ENCODE results near the gene EXOC6B. TPM values are rescaled to one million over a fixed set of nuclear protein-coding genes. Genes with fewer than 3 reads are reported as not detected.
A peak's percentile ranks its signal among the peaks of the same experiment; 100 is the strongest.

The EXOC6B gene
- total RNA-seq, 1 donor from 2014 or later: 46.1 TPM

DNA sequence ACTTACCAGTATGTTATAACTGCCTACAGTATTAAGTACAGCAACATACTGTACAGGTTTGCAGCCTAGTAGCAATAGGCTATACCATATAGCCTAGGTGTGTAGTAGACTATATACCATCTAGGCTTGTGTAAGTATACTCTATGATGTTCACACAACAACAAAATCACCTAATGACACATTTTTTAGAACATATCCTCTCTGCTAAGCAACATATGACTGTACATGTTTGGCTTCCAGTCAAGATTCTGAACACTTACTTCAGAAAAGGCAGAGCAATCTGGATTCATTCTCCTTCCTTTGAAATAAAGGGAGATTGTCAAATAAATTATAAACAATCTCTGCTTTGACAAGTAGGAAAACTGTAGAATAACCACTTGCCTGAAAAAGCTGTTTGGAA is 81.8 kb downstream of the EXOC6B start:
- Mint-ChIP-seq H3K4me1 (ENCODE audit: unreplicated experiment) (no peaks in the 10 kb centered on the region), H3K27ac (no peak overlapping the region), H3K27me3 (no peaks in the 10 kb centered on the region), H3K4me3 (no peak overlapping the region), H3K9me3 (no peaks in the 10 kb centered on the region), H3K36me3 (no peaks in the 10 kb centered on the region)
- no peak for DNase-seq (ENCODE audit: extremely low spot score, unreplicated experiment)
- TF ChIP-seq, protein P1, sequence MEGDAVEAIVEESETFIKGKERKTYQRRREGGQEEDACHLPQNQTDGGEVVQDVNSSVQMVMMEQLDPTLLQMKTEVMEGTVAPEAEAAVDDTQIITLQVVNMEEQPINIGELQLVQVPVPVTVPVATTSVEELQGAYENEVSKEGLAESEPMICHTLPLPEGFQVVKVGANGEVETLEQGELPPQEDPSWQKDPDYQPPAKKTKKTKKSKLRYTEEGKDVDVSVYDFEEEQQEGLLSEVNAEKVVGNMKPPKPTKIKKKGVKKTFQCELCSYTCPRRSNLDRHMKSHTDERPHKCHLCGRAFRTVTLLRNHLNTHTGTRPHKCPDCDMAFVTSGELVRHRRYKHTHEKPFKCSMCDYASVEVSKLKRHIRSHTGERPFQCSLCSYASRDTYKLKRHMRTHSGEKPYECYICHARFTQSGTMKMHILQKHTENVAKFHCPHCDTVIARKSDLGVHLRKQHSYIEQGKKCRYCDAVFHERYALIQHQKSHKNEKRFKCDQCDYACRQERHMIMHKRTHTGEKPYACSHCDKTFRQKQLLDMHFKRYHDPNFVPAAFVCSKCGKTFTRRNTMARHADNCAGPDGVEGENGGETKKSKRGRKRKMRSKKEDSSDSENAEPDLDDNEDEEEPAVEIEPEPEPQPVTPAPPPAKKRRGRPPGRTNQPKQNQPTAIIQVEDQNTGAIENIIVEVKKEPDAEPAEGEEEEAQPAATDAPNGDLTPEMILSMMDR (conservative IDR thresholded peaks at IDR 0.05): no peak

DNA sequence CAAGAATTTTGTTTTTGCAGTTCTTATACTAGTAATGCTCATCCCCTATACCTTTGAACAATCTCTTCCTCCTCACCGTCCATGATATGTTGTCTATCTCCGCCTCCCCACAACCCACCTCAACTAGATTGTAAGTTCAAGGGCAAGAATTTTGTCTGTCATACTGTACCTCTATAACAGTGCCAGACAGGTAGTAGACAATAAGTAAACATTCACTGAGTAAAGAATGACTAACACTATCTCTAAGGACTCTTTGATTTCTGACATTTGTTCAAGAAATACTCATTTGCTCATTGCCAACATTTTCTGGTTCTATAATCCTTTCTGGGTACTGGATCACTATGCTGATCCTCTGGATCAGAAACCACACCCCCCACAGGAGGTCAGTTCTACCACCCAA is 82.4 kb downstream of the EXOC6B start:
- Mint-ChIP-seq H3K4me1 (ENCODE audit: unreplicated experiment) (no peaks in the 10 kb centered on the region), H3K4me3 (no peak overlapping the region), H3K9me3 (no peaks in the 10 kb centered on the region), H3K36me3 (peaks cover under 1% of the 10 kb centered on the region), H3K27ac (no peak overlapping the region), H3K27me3 (no peaks in the 10 kb centered on the region)
- no peak for DNase-seq (ENCODE audit: extremely low spot score, unreplicated experiment)
- TF ChIP-seq, protein P1 (conservative IDR thresholded peaks at IDR 0.05): no peak

DNA sequence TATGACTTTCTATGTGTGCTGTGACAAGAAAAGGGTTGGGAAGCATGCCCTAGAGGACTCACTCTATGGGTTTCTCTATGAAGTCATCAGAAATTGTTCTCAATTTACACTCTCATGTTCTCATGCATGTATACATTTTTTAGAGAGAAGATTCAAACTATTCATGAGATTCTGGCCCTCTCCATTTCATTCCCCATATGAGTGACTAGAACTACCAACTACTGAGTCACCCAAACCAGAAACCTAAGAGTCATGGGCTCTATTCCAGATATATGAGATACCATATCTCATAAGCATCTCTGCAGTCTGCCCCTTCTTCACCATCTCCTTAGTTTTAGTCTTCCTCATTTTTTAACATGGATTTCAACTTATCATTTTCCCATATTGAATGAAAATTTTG is 87.7 kb downstream of the EXOC6B start:
- no peak overlapping the region for H3K4me3 Mint-ChIP-seq
- H3K9me3 Mint-ChIP-seq: no peaks in the 10 kb centered on the region
- no peak overlapping the region for H3K27ac Mint-ChIP-seq
- H3K36me3 Mint-ChIP-seq: peaks cover 12% of the 10 kb centered on the region
- no peaks in the 10 kb centered on the region for H3K27me3 Mint-ChIP-seq
- TF ChIP-seq, protein P1 (conservative IDR thresholded peaks at IDR 0.05): no peak
- no peak for DNase-seq (ENCODE audit: extremely low spot score, unreplicated experiment)
- H3K4me1 Mint-ChIP-seq (ENCODE audit: unreplicated experiment): no peaks in the 10 kb centered on the region

DNA sequence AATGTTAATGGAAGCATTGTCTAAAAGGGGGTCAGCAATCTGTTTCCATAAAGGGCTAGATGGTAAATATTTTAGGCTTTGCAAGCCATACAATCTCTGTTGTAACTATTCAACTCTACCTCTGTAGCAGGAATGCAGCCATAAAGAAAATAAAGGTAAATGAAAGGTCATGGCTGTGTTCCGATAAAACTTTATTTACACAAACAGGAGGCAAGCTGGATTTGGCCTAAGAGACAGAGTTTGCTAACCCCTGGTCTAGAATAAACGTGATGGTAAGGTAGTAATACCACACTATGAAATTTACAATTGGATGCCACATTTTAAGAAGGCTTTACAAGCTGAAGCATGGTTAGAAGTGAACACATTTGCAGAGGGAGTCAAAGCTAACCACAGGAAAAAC is 91.4 kb downstream of the EXOC6B start:
- no peaks in the 10 kb centered on the region for H3K9me3 Mint-ChIP-seq
- H3K27me3 Mint-ChIP-seq: no peaks in the 10 kb centered on the region
- H3K36me3 Mint-ChIP-seq: peaks cover 22% of the 10 kb centered on the region
- H3K4me3 Mint-ChIP-seq: no peak overlapping the region
- no peak for DNase-seq (ENCODE audit: extremely low spot score, unreplicated experiment)
- no peak overlapping the region for H3K27ac Mint-ChIP-seq
- peaks cover 4% of the 10 kb centered on the region for H3K4me1 Mint-ChIP-seq (ENCODE audit: unreplicated experiment)
- TF ChIP-seq, protein P1 (conservative IDR thresholded peaks at IDR 0.05): no peak

DNA sequence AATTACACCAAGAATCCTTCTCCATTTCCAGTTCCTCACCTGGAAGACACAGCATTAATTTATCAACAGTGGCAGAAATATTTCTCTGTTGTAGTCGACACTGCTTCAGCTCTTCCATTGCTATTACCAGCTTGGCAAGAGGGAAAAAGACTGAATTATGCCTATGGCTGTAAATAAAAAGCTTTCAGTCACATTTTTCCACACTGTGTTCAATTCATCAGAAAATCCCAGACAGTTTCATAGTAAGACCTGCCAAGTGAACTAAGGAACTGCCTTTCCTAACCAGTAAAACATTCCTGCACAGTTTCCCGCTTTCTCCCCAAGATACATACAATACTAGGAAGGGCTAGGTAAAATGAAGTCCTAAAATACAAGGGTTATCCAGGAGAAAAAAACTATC is 94.7 kb downstream of the EXOC6B start:
- H3K9me3 Mint-ChIP-seq: no peaks in the 10 kb centered on the region
- no peak overlapping the region for H3K4me3 Mint-ChIP-seq
- peaks cover 10% of the 10 kb centered on the region for H3K36me3 Mint-ChIP-seq
- peaks cover 4% of the 10 kb centered on the region for H3K4me1 Mint-ChIP-seq (ENCODE audit: unreplicated experiment)
- H3K27me3 Mint-ChIP-seq: no peaks in the 10 kb centered on the region
- peak overlapping the region; percentile 13 for H3K27ac Mint-ChIP-seq
- TF ChIP-seq, protein P1 (conservative IDR thresholded peaks at IDR 0.05): no peak
- DNase-seq (ENCODE audit: extremely low spot score, unreplicated experiment): no peak

DNA sequence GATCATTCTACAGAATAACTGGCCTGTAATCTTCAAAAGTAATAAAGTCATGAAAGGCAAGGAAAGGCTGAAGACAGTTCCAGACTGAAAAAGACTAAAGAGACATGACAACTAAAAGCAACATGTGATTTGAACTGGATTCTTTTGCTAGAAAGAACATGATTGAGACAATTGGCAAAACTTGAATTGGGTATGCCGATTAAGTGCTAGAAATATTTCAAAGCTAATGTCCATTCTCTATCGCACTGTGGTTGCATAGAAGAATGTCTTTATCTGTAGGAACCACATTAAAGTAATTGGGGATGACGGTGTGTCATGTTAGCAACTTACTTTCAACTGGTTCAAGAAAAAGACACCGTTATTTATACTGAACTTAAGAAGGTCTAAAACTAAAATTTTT is 98.5 kb downstream of the EXOC6B start:
- TF ChIP-seq, protein P1 (conservative IDR thresholded peaks at IDR 0.05): no peak
- Mint-ChIP-seq H3K4me1 (ENCODE audit: unreplicated experiment) (peaks cover 29% of the 10 kb centered on the region), H3K4me3 (no peak overlapping the region), H3K36me3 (peaks cover 4% of the 10 kb centered on the region), H3K27ac (no peak overlapping the region), H3K9me3 (no peaks in the 10 kb centered on the region), H3K27me3 (no peaks in the 10 kb centered on the region)
- no peak for DNase-seq (ENCODE audit: extremely low spot score, unreplicated experiment)
